ENCODE measurements around the gene STX16.
"Not testable (repeated sequence)": the region's sequence is repeated elsewhere in the genome, so short reads cannot be mapped to it uniquely, and the experiment has no call there.

The STX16 gene

GRCh38 chr20:58712151-58712791 is 61.2 kb downstream of the STX16 start:
- no peak for DNase-seq (ENCODE audit: low read depth)

DNA sequence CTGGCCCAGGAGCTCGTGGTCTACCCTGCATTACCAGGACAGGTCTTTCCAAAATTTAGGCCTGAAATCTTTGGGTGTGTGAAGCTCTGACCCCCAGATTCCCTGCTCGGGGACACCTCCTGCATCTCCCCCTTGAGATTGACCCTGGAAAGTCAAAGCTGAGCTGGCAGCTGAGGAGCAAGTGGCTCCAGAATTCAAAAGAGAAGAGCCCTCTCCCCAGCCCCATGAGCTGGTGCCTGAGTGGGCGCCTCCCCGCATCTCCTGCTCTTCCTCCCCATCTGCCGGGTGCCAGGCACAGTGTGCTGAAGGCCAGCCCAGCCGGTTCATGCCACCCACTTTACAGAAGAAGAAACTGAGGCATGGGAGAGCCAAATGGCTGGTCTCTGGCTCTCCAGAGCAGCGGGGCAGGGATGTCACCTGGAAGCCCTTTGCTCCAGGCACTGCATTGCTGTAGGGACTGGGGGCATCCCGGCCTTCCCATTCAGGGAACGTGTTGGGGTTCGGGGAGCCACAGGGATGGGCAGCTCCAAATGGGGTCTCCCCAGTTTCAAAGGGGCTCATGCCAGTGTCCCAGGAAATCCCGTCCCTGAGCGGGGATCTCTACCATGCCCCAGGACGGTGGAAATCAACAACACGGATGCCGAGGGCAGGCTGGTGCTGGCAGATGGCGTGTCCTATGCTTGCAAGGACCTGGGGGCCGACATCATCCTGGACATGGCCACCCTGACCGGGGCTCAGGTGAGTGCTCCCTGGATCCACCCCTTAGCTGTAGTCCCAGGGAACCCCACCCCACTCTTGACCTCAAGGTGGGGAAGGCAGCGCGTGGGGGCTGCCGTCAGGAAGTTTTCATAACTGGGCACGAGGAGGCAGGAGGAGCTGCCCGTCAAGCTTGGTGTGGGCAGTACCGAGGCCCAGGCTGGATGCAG is 62.0 kb downstream of the STX16 start:
- DNase-seq (ENCODE audit: low read depth): no peak

DNA sequence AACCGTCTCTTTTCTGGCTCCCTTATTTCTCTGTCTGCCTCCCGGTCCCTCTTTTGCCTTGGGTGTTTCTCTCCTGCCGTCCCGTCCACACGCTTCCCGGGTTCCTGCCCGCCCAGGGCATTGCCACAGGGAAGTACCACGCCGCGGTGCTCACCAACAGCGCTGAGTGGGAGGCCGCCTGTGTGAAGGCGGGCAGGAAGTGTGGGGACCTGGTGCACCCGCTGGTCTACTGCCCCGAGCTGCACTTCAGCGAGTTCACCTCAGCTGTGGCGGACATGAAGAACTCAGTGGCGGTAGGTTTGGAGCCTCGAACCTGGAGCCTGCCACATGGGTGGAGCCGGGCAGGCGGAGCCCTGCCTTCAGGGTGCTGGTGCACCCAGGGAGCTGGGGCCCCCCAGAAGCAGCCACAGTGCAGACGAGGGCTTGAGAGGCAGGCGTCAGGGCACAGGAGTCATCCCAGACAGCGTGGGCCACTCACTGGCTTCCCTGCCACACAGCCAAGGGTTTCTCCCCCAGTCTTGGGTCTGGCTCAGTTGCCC is 62.8 kb downstream of the STX16 start:
- DNase-seq (ENCODE audit: low read depth): no peak

- no peak for DNase-seq (ENCODE audit: low read depth)
These were observed 63.3 kb downstream of the STX16 start for GRCh38 chr20:58714340-58714922.

GRCh38 chr20:58714923-58715351 is 63.9 kb downstream of the STX16 start:
- no peak for DNase-seq (ENCODE audit: low read depth)

DNA sequence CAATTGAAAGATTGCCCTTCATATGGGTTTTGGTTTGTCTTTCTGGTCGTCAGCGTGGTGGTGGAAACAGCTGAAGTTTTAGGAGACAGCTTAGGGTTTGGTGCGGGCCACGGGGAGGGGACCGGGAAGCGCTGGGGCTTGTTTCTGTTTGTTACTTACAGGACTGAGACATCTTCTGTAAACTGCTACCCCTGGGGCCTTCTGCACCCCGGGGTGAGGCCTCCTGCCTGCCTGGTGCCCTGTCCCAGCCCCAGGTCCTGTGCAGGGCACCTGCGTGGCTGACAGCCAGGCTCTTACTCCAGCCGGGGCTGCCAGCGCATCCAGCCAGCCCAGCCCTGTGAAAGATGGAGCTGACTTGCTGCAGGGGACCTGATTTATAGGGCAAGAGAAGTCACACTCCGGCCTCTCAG is 64.3 kb downstream of the STX16 start:
- DNase-seq (ENCODE audit: low read depth): no peak

GRCh38 chr20:58715801-58716475 is 64.9 kb downstream of the STX16 start:
- DNase-seq (ENCODE audit: low read depth): no peak

DNA sequence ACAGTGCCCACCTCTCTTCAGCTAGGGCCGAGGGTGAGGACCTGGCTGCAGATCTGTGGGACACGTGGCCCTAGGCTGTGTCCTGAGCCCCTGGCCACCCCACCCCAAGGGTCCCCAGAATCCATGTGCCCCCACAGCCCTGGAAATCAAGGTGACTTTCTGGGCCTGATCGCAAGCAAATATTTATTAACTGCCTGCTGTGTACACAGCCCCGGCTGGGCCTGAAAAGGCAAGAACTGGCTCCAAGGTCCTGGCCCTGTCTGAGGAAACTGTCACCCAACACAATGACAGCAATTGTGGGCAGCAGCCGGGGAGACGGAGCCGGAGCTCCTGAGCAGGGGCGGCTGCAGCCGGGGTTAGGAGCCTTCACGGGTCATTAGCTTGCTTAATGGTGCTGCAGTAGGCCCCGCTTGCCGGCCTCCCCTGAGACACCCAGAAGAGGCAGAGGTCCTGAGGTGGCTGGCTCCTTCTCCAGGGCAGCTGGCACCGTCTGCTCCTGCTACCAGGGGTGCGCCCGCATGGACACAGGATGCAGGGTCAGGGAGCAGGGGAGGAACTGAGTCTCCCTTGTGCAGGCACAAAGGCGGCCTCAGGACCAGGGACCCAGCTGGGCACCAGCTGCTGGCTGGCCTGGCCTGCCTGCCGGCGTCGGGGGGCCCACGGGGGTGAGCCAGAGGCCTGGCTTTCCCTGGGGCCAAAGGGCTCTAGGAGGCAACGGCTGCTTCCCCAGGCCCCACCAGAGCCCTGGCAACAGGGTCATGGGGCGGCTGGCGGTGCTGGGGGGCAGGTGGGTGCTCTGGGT is 65.6 kb downstream of the STX16 start:
- DNase-seq (ENCODE audit: low read depth): no peak

- DNase-seq (ENCODE audit: low read depth): no peak
These were observed 66.4 kb downstream of the STX16 start for GRCh38 chr20:58717278-58718091.

GRCh38 chr20:58718121-58718563 is 67.1 kb downstream of the STX16 start:
- no peak for DNase-seq (ENCODE audit: low read depth)

- no peak for DNase-seq (ENCODE audit: low read depth)
These were observed 67.6 kb downstream of the STX16 start for GRCh38 chr20:58718729-58719128.

- no peak for DNase-seq (ENCODE audit: low read depth)
These were observed 68.2 kb downstream of the STX16 start for GRCh38 chr20:58719258-58719657.

GRCh38 chr20:58719971-58720371 is 68.9 kb downstream of the STX16 start:
- no peak for DNase-seq (ENCODE audit: low read depth)

- DNase-seq (ENCODE audit: low read depth): no peak
These were observed 69.8 kb downstream of the STX16 start for GRCh38 chr20:58720890-58721289.

- DNase-seq (ENCODE audit: low read depth): no peak
These were observed 71.1 kb downstream of the STX16 start for GRCh38 chr20:58721951-58722778.

- DNase-seq (ENCODE audit: low read depth): no peak
These were observed 72.0 kb downstream of the STX16 start for GRCh38 chr20:58722877-58723627.

- no peak for DNase-seq (ENCODE audit: low read depth)
These were observed 72.5 kb downstream of the STX16 start for GRCh38 chr20:58723628-58723984.

DNA sequence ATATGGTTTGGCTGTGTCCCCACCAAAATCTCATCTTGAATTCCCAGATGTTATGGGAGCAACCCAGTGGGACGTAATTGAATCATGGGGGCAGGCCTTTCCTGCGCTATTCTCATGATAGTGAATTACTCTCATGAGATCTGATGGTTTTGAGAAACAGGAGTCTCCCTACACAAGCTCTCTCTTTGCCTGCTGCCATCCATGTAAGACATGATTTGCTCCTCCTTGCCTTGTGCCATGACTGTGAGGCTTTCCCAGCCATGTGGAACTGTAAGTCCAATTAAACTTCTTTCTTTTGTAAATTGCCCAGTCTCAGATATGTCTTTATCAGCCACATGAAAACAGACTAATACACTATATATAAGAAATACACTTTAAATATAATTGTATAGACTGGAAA is 75.1 kb downstream of the STX16 start:
- DNase-seq (ENCODE audit: low read depth): not testable (repeated sequence)

Measured in activated gamma-delta T cell treated with anti-CD3 and anti-CD28 coated beads, Interleukin-2, amount 50 U/mL, for 16 hours (primary cell).